MCF 10A (cell line): Measurements from ENCODE around the gene SCYGR3. TPM values are rescaled to one million over a fixed set of nuclear protein-coding genes. Genes with fewer than 3 reads are reported as not detected.

ENCODE experiments used
- BruUV-seq: library from RNA; stranded (reverse); fragments of 400-500 nt; replicated peaks from 2 replicates; lab custom pipeline; 2021; lab: Mats Ljungman, UMichigan
- CTCF ChIA-PET: fragments of 300-600 bp; sonication (Branson Sonifier 250); formaldehyde crosslinking; extraction: SDS; loops from one replicate; lab custom pipeline; 2021; ENCODE audit warnings: antibody characterized with exemption, inconsistent platforms; lab: Yijun Ruan, JAX
- POLR2A ChIA-PET: fragments of 300-600, 350-650 bp; sonication (Branson Sonifier 250); formaldehyde crosslinking; extraction: SDS; loops from one replicate; lab custom pipeline; 2020; ENCODE audit warnings: antibody characterized with exemption, inconsistent platforms; lab: Yijun Ruan, JAX
- DNase-seq: peaks from one replicate; pipeline ENCODE4 v3.0.0-alpha.2; 2018; ENCODE audit not compliant: unreplicated experiment
- H3K27ac Mint-ChIP-seq: one replicate; pipeline ENCODE4 v1.8.0; 2022; ENCODE audit warnings: mild to moderate bottlenecking, low read depth, mixed read lengths; ENCODE audit not compliant: unreplicated experiment
- H3K27me3 Mint-ChIP-seq: one replicate; pipeline ENCODE4 v1.8.0; 2022; ENCODE audit warnings: mixed read lengths; ENCODE audit not compliant: insufficient read depth, unreplicated experiment
- H3K36me3 Mint-ChIP-seq: one replicate; pipeline ENCODE4 v1.8.0; 2022; ENCODE audit warnings: mild to moderate bottlenecking, moderate library complexity, mixed read lengths; ENCODE audit not compliant: insufficient read depth, unreplicated experiment
- H3K4me1 Mint-ChIP-seq: one replicate; pipeline ENCODE4 v1.8.0; 2022; ENCODE audit warnings: mixed read lengths; ENCODE audit not compliant: insufficient read depth, unreplicated experiment
- H3K4me3 Mint-ChIP-seq: one replicate; pipeline ENCODE4 v1.8.0; 2022; ENCODE audit warnings: mild to moderate bottlenecking, moderate library complexity, mixed read lengths; ENCODE audit not compliant: unreplicated experiment
- H3K9me3 Mint-ChIP-seq: one replicate; pipeline ENCODE4 v1.8.0; 2022; ENCODE audit warnings: mixed read lengths; ENCODE audit not compliant: unreplicated experiment
- intact Hi-C: fragments of 100-400 bp; cut with micrococcal nuclease; formaldehyde crosslinking; loops from 2 replicates; pipeline ENCODE4 v1.14.1; 2022
- total RNA-seq: library from RNA; stranded (reverse); gene quantifications from 2 replicates; pipeline ENCODE4 v1.2.3, GENCODE V29; 2022
- TF ChIP-seq, protein P1 (sequence below): fragments of 200-600 bp; IDR thresholded peaks from one replicate; pipeline ENCODE4 v1.8.0; 2022; ENCODE audit warnings: antibody characterized with exemption, mild to moderate bottlenecking; ENCODE audit not compliant: unreplicated experiment

The SCYGR3 gene
- total RNA-seq, 1 experiment from 2014 or later: not detected

DNA sequence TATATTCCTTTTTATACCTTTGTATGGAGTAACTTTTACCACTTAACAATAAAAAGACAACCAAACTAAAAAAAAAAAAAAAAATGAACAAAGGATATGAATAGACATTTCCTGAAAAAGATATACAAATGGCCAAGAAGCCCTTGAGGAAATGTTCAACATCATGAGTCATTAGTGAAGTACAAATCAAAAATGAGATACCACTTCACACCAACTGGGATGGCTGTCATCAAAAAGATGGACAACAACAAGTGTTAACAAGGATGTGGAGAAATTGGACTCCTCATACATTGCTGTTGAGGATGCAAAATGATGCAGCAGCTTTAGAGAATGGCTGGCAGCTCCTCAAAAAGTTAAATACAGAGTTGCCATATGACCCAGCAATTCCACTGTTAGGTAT lies 38.5 kb downstream of the SCYGR3 start:
- H3K36me3 Mint-ChIP-seq: peaks cover 4% of the 10 kb centered on the region
- no peak for DNase-seq
- H3K27ac Mint-ChIP-seq: no peak overlapping the region
- no peaks in the 10 kb centered on the region for H3K4me1 Mint-ChIP-seq
- H3K9me3 Mint-ChIP-seq: no peaks in the 10 kb centered on the region
- H3K4me3 Mint-ChIP-seq: no peak overlapping the region
- intact Hi-C loops: loop anchor here (5.0 kb wide), 1 partner anchor 94 kb away; no protein-coding TSS in a partner anchor
- H3K27me3 Mint-ChIP-seq: no peaks in the 10 kb centered on the region
- CTCF ChIA-PET: no interaction called here
- POLR2A ChIA-PET: no interaction called here
- BruUV-seq: no TSS peak
- TF ChIP-seq, protein P1, sequence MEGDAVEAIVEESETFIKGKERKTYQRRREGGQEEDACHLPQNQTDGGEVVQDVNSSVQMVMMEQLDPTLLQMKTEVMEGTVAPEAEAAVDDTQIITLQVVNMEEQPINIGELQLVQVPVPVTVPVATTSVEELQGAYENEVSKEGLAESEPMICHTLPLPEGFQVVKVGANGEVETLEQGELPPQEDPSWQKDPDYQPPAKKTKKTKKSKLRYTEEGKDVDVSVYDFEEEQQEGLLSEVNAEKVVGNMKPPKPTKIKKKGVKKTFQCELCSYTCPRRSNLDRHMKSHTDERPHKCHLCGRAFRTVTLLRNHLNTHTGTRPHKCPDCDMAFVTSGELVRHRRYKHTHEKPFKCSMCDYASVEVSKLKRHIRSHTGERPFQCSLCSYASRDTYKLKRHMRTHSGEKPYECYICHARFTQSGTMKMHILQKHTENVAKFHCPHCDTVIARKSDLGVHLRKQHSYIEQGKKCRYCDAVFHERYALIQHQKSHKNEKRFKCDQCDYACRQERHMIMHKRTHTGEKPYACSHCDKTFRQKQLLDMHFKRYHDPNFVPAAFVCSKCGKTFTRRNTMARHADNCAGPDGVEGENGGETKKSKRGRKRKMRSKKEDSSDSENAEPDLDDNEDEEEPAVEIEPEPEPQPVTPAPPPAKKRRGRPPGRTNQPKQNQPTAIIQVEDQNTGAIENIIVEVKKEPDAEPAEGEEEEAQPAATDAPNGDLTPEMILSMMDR: no peak

DNA sequence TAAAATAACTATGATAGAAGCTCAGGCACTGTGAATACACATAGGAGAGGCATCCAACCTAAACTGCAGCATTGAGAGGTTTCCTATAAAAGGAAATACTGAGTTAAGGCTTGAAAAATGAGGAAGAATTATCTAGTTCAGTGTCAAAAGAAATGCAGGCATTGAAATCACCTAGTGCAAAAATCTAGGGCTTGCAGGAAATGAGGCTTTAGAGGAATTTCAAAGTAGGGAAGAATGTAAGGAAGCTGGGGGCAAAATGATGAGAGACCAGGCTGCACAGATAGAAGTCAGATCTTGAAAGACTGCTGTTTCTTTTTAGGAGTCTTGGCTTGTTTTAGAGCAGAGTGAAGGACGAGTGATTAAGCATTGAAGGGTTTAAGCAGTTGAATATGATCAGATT lies 44.0 kb downstream of the SCYGR3 start:
- no peak for DNase-seq
- no peaks in the 10 kb centered on the region for H3K4me1 Mint-ChIP-seq

DNA sequence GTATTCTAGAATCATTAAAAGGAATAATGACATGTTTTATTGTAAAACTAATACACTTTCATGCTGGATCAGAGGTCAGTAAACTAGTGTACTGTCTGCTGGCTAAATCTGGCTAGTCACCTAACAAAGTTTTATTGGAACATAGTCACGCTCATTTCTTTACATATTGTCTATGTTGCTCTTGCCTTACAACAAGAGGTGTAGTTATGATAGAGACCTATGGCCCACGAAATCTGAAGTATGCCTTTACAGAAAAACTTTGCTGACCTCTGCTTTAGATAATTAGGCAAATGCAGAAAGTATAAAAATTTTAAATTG lies 45.8 kb downstream of the SCYGR3 start:
- DNase-seq: no peak
- intact Hi-C loops: loop anchor here (10.0 kb wide), 1 partner anchor 164 kb away; no protein-coding TSS in a partner anchor
- Mint-ChIP-seq H3K27me3 (no peaks in the 10 kb centered on the region), H3K36me3 (peaks cover 17% of the 10 kb centered on the region), H3K27ac (no peak overlapping the region), H3K4me1 (no peaks in the 10 kb centered on the region), H3K4me3 (no peak overlapping the region), H3K9me3 (no peaks in the 10 kb centered on the region)
- no TSS peak for BruUV-seq
- CTCF ChIA-PET: interaction anchor here (2.1 kb wide), 1 partner anchor 9 kb away, joined by 5 read pairs; no protein-coding TSS in a partner anchor
- POLR2A ChIA-PET: interaction anchor here (1.8 kb wide), 1 partner anchor 14 kb away, joined by 5 read pairs; no protein-coding TSS in a partner anchor
- TF ChIP-seq, protein P1: no peak

More for the DNA sequence above, 44.0 kb downstream of the SCYGR3 start:
- TF ChIP-seq, protein P1: no peak
- ChIA-PET POLR2A (interaction anchor here (1.0 kb wide), 1 partner anchor 164 kb away, joined by 3 read pairs; no protein-coding TSS in a partner anchor), CTCF (interaction anchor here (0.9 kb wide), 1 partner anchor 13 kb away, joined by 3 read pairs; no protein-coding TSS in a partner anchor)
- Mint-ChIP-seq H3K4me3 (no peak overlapping the region), H3K9me3 (no peaks in the 10 kb centered on the region), H3K27me3 (no peaks in the 10 kb centered on the region), H3K27ac (no peak overlapping the region), H3K36me3 (peaks cover 8% of the 10 kb centered on the region)
- intact Hi-C loops: no loop called here
- no TSS peak for BruUV-seq

DNA sequence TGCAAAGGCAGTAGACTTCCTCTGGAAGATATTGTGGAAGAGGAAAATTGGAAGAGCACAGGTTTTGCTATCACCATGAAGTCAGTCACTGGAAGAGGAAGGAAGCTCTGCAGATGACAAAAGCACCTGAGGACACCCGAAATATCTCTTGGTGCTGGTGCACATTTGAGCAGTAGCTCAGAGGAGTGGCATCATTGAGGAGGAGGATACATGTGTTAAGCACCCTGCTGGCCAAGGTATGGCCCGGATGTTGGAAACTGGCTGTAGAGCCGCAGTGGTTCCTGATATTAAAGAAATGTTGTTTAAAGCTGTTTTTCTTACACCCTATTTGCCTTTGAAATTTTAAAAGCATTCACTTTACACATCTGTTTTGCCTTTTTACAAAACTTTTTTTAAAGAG lies 48.6 kb downstream of the SCYGR3 start:
- ChIA-PET POLR2A (interaction anchor here (0.6 to 1.4 kb wide), 3 partner anchors 11 to 33 kb away, joined by 3 to 5 read pairs (median 3); partner anchors contain the start of gene SCYGR2), CTCF (interaction anchor here (0.6 to 0.8 kb wide), 2 partner anchors 160 to 295 kb away, joined by 3 read pairs; no protein-coding TSS in a partner anchor)
- Mint-ChIP-seq H3K27me3 (no peaks in the 10 kb centered on the region), H3K27ac (no peak overlapping the region), H3K9me3 (no peaks in the 10 kb centered on the region), H3K4me1 (no peaks in the 10 kb centered on the region), H3K4me3 (no peak overlapping the region), H3K36me3 (peaks cover 28% of the 10 kb centered on the region)
- TF ChIP-seq, protein P1: no peak
- intact Hi-C loops: loop anchor here (10.0 kb wide), 1 partner anchor 161 kb away; no protein-coding TSS in a partner anchor
- no peak for DNase-seq
- BruUV-seq: no TSS peak
